DMS114 treated with DMSO at 0.1 percent for 48 hours (cell line): ENCODE measurements around the gene ANGEL2.
"Not testable (repeated sequence)": the region's sequence is repeated elsewhere in the genome, so short reads cannot be mapped to it uniquely, and the experiment has no call there.

Experiments
- DNase-seq: peaks from one replicate; lab custom pipeline; 2025; ENCODE audit not compliant: unreplicated experiment; lab: John Stamatoyannopoulos, UW

ANGEL2 gene

DNA sequence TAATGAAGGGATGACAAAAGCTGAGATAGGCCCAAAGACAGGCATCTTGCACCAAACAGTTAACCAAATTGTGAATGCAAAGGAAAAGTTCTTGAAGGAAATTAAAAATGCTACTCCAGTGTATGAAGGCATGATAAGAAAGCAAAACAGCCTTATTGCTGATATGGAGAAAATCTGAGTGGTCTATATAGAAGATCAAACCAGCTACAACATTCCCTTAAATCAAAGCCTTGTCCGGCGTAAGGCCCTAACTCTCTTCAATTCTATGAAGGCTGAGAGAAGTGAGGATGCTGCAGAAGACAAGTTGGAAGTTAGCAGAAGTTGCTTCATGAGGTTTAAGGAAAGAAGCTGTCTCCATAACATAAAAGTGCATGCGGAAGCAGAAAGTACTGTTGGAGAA is 4.3 kb upstream of the ANGEL2 start:
- DNase-seq, result no peak

DNA sequence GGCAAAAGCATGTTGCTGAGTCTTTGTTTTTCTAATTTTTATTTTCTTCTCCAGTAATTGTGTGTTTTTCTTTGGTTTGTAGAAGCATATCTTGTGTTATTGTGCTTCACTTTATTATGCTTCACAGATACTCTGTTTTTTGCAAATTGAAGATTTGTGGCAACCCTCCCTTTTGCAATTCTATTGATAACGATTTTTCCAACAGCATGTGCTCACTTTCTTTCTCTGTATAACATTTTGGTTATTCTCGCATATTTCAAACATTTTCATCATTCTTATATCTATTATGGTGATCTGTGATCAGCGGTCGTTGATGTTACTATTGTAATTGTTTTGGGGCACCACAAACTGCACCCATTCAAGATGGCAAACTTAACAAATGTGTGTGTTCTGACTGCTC is 3.8 kb upstream of the ANGEL2 start:
- no peak for DNase-seq

DNA sequence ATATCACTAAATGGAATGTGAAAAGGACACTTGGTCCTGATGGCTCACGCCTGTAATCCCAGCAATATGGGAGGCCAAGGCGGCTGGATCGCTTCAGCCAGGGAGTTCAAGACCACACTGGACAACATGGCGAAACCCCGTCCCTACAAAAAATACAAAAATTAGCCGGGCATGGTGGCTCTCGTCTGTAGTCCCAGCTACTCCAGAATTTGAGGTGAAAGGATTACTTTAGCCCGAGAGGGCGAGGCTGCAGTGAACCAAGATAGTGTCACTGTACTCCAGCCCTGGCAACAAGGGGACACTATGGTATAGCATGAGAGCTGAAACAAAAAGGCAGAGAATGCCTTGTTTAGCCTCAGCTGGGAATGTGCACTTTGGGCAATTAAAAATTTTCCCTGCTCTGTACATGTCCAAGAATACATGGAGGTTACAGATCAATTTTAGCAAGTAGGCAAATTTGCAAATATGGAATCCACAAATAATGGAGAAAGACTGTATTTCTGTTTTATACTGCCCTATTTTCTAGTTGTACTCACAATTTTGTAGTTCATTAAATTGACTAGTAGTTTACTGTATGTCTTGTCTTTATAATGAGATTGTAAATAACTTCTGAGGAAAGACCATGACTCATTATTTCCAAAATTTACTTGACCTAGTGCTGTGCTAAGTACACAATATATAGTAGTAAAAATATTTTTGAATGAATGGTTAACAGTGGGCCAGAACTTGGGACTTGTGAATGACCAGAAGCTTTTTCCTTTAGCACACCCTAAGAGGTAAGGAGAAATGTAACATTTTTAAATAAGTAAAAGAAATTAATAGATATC is 2.0 kb upstream of the ANGEL2 start:
- no peak for DNase-seq

GRCh38 chr1:213014642-213015041 is 1.0 kb downstream of the ANGEL2 start:
- DNase-seq, result no peak

GRCh38 chr1:213008564-213008963 is 7.1 kb downstream of the ANGEL2 start:
- DNase-seq, result no peak

GRCh38 chr1:213003256-213003655 is 12.4 kb downstream of the ANGEL2 start:
- no peak for DNase-seq

DNA sequence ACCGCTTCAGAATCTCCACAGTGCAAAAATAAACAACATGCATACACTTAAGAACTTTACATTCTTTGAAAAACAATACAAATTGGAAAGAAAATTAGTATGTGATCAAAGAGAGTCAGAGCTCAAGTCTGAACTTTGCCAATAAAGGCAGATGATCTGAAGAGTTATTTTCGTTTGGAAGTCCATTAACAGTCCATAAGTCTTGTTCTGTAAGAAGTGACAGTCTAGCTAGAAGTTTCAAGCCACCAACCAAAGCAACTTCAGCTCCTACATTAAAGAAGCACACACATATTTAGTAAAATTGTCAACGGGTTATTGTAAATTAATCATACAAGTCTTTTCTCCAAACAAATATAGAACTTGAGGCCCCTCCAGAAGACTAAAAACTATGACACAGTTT is 20.7 kb downstream of the ANGEL2 start:
- DNase-seq, result no peak

DNA sequence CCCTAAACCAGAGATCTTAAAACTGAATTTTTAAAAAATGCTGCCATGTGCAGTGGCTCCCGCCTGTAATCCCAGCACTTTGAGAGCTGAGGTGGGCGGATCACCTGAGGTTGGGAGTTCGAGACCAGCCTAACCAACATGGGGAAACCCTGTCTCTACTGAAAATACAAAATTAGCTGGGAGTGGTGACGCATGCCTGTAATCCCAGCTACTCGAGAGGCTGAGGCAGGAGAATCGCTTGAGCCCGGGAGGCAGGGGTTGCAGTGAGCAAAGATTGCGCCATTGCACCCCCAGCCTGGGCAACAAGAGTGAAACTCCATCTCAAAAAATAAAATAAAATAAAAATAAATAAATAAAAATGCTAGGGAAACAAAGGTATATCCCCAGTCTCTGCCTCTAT is 21.7 kb downstream of the ANGEL2 start:
- DNase-seq, result not testable (repeated sequence)

DNA sequence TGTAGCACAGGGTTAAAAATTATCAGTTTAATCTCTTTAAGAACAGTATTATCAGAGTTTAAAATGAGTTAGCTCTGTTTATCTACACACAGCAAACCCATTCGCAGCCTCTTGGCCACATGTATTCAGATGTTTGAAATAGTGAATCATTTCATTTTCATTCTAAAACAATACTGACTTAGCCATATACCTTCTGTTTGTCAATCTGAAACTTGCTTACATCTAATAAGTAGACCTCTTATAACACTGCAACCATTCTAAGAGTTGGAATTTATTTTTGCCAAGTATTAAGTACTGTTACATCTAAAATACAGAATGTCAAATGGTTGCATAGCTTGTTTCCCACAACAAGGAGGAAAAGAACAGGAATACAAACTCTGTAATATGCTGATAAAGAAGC is 25.4 kb downstream of the ANGEL2 start:
- DNase-seq, result no peak

DNA sequence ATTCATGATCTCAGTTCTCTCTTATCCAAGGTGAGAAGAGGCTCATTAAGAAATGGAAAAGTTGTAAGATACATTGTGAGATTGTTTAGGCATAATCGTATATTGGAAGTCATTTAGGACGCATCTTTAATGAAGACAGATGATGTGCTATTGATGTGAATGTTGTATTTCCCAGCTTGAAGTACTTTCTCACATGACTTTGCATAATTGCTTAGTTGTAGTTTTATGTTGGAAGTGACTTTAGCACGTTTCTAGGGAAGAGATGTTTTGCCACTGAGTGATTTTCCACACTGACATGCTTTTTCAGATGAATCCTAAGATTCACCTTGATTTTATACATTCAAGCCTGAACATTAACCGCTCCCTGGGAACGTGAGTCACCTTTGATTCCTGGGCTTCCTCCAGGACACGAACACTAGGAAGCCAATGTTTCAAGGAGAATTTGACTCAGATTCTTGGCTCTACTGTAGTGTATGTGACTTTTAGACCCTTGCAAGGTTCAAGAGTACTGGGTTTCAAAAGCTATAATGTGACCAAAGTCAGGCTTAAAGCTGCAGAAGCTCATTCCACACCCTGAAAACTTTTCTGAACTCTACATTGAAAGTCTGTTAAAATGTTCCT is 27.9 kb downstream of the ANGEL2 start:
- no peak for DNase-seq

- DNase-seq, result no peak
Observed at GRCh38 chr1:212986551-212986950, 29.1 kb downstream of the ANGEL2 start.

DNA sequence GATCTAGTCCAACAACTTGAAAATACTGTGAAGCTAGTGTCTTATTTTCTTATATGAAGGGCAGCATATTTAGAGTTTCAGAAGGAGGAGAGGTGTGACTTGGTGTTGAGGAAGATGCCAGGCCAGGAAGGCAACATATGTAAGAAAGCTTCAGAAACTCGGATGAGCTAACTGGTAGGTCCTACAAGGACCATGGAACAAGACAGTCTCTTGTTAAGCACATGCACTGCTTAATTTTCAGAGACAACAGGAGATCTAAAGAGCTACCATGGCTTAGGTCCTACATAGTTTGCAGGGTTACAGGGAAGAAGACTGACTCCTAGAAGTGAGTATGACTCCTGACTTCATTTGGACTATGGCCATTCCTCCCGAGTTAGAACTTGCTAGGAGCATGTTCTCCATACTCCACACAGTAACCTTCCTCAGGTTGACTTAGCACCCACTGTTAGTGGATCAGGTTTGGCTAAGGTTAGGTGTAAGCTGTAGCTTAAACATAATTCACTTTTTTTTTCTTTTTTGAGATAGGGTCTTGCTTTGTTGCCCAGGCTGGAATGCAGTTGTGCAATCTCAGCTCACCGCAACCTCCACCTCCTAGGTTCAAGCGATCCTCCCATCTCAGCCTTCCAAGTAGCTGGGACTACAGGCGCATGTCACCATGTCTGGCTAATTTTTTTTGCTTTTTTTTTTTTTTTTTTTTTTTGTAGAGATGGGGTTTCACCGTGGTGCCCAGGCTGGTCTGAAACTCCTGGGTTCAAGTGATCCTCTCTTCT is 31.0 kb downstream of the ANGEL2 start:
- no peak for DNase-seq

DNA sequence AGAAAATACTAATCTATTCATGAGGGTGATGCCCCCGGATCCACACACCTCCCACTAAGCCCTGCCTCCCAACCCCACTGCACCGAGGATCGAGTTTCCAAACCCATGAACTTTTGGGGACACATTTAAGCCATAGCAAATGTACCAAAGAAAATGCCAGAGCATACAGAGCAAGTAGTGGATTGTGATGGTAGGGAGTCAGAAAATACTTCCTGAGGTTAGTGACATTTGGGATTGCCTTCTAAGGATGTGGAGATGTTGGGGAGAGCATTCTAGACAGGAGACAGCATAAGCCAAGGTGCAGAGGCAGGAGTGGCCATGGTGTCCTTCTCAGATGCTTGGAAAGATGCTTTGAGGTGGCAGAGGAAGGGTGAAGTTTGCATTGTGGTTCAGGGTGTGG is 32.2 kb downstream of the ANGEL2 start:
- no peak for DNase-seq

DNA sequence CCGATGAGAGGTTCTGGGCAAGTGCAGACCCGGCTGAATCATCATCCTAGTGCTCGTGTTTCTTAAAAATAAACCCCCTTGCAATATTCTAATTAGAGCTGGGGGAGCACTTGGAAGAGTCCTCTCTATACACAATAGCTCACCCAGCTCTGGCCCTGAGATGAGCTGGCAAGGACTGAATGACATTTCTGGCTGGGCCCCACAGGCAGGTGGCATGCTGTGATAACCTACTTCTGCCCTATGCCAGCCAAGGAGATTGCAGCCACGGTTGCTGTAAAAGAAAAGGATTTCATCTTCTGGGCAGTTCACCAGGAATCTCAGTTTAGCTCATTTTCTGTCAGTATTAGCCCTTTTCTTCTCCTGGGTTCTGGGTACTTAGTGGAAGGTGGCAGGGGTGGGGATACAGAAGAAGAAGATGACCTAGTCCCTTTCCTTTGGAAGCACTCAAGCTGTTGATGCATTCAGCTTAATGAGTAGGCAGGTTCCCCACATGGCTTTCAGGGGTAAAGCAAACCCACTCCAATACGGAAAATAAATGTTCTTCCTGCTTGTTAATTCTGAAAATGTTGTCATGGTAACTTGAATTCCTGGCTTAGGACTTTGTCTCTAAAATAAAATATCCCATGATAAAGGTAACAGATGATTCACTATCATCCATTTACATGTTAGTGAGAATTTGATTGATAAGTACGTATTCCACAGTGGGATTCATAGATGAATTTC is 33.1 kb downstream of the ANGEL2 start:
- DNase-seq, result no peak

- no peak for DNase-seq
Observed at GRCh38 chr1:212981571-212982328, 33.9 kb downstream of the ANGEL2 start.

GRCh38 chr1:212981025-212981495 is 34.6 kb downstream of the ANGEL2 start:
- DNase-seq, result no peak

- DNase-seq, result no peak
Observed at GRCh38 chr1:212980123-212980785, 35.4 kb downstream of the ANGEL2 start.

- DNase-seq, result no peak
Observed at GRCh38 chr1:212979340-212980122, 36.1 kb downstream of the ANGEL2 start.
